NCI-H1105 (cell line): ENCODE measurements around the gene BBIP1.
"Not testable (repeated sequence)": the region's sequence is repeated elsewhere in the genome, so short reads cannot be mapped to it uniquely, and the experiment has no call there.

Experiments used
- DNase-seq: peaks from one replicate; lab custom pipeline; 2025; lab: John Stamatoyannopoulos, UW

The BBIP1 gene

GRCh38 chr10:110883924-110884323, 35.1 kb downstream of the BBIP1 start:
- no peak for DNase-seq

DNA sequence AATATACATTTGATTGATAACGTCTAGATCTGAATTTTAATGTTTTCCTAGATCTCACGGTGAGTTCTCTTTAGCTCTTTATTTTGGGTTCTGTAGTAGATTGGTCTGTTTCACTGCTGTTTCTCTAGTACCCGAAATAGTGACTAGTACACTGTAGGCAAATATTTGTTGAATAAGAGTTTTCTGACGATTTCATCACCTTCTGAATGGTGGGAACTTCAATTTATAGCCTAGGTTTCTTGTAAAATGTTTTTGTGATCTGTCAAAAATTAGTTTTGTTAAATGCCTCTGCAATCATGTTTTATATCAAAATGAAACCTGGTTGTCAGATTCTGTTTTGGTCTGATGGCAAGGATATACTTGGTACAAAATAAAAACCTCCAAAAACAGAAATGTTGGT, 37.1 kb downstream of the BBIP1 start:
- DNase-seq, result no peak

GRCh38 chr10:110881247-110881646, 37.7 kb downstream of the BBIP1 start:
- no peak for DNase-seq

DNA sequence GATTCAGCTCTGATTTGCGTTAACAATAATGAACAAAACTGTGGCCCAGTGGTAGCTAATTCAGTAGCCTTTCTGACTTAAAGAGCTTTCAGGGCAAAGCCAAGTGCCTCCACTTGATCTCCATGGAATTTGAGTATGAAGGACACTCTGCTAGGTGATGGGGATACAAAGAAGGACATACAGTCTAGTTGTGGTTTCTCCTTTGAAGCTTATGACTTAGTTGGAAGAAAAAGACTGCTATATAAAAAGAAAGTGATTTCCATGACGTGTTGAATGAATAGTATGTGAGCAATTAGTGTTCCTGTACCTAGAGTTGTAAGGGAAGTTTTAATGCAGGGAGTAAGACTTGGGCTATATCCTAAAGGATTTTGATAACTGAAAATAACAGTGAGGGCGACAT, 39.0 kb downstream of the BBIP1 start:
- DNase-seq, result no peak

- DNase-seq, result no peak
These were observed 42.2 kb downstream of the BBIP1 start for GRCh38 chr10:110876788-110877187.

GRCh38 chr10:110876000-110876399, 43.0 kb downstream of the BBIP1 start:
- no peak for DNase-seq

GRCh38 chr10:110873951-110874350, 45.0 kb downstream of the BBIP1 start:
- DNase-seq, result no peak

GRCh38 chr10:110872984-110873923, 45.7 kb downstream of the BBIP1 start:
- no peak for DNase-seq

- peak; percentile 64 for DNase-seq
These were observed 46.6 kb downstream of the BBIP1 start for GRCh38 chr10:110872145-110872983.

DNA sequence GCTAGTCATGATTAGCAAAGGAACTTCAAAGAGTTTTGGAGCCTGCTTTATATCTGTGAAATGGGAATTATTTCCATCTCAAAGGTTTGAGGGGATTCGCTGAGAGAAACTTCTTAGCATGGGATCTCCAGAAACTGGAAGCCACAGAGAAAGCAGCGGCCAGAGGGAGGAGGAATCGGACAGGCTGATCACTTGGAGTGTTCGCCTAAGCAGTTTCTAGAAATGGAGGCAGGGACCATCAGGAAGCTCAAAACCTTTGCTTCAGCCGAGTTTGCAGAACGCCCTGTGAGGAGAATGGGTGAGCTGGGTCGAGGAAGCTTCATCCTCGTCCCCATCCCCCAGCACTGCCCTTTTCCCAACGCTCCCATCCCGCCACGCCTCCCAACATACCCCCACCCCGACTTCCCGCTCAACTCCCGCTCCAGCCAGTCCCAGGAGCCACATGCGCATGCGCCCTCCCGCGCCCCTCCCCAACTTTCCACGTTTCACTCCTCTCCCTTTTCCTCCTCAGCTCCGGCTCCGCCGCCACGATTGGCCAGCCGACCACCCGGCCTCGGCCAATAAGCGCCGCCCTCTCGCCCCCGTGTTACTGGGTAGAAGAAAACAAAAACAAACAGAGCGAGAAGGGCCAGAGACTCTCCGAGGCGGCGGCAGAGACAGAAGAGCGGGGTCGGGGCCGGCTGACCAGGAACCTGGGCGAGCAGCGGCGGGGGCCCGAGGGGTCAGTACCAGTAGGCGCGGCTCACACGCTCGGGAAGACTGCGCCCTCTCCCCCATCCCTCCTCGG, 47.5 kb downstream of the BBIP1 start, which contains the start of gene PDCD4:
TSS of gene PDCD4 (plus strand) at position 631 of the 787 bp plus-strand sequence. CDS start 4,100 bp downstream, outside the sequence.
- peak; percentile 89 for DNase-seq

GRCh38 chr10:110870823-110871297, 48.1 kb downstream of the BBIP1 start:
- no peak for DNase-seq

GRCh38 chr10:110868981-110869380, 50.0 kb downstream of the BBIP1 start:
- DNase-seq, result no peak

DNA sequence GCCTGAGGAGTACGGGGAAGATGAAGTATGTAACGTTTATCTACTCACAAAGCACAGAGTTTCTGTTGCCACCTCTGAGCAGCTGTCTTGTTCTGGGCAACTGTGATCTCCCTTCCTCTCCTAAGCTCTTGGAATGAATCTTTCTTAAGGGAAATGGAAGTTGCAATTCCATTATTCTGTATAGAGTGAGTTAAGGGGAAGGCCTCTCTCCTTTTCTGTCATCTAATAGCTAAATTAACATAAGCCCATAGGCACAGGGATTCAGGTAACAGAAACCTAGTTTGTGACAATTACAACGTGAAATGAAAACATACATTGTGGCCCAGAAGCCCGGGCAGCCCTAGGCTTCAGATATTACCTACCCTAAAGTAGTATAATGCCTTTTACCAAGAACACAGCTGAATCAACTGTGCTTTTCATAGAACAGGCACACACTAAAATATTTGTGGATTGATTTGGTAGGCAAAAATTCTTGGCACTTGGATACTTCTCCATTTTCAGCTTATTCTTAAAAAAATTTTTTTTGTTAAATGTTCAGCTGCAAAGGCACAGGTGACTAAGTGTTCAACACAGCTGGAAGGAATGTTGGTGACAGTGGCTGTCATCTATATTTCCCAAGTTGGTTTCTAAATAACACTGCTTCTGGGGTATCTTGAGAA, 51.0 kb downstream of the BBIP1 start:
- no peak for DNase-seq

DNA sequence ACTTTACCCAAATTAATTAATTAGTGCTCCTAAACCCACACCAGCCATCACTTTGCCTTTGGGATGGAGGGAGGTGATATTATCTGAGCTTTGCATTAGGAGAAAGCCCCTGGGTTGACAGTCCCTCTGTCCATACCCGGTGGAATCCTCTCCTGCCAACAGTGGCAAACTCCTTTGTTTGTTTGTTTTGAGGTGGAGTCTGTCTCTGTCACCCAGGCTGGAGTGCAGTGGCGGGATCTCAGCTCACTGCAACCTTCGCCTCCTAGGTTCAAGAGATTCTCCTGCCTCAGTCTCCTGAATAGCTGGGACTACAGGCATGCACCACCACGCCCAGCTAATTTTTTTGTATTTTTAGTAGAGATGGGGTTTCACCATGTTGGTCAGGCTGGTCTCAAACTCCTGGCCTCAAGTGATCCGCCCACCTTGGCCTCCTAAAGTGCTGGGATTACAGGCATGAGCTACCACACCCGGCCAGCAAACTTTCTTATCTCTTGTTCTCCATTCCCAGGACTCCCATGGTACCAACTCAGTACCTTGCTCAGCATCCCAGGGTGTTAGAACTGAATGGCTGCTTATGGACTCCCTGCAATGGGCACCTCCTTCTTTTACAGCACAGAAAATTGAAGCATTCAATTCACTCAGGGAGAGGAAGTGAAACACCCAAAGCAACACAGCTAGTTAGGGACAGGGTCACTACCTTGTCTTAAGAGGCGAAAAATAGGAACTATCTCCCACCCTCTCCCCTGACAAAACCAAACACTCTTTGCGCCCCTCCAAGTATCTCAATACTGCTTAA, 51.8 kb downstream of the BBIP1 start:
- DNase-seq, result not testable (repeated sequence)

DNA sequence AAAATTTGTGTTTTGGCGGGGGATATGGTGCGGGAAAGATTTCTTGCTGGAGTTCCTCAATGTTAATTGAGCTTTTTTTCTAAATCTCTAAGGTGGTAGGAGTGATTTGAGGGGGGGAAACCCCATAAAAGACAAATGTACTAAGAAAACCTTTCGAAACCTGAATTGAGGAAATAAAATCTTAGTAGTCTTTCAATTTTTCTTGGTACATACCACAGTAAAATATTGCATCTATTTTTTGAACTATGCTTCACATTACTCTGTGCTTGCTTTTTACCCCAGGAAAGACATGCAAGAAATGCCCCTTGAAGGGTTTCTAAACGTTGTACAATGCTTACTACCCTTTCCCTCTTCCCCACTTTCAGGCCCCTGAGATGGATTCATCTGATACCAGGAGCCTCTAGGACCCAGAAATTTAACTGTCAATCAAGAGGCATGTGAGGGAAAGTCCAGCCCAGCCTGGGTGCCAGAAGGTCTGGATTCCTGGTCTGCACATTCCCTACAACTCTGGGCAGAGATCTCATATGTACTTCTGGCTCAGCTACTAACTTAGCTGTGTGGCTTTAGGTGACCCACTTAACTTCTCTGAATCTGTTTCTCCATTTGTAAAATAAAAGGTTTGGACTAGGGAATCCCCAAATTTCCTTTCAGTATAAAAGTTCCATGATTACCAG, 53.0 kb downstream of the BBIP1 start:
- no peak for DNase-seq

GRCh38 chr10:110865186-110865808, 53.7 kb downstream of the BBIP1 start:
- no peak for DNase-seq

DNA sequence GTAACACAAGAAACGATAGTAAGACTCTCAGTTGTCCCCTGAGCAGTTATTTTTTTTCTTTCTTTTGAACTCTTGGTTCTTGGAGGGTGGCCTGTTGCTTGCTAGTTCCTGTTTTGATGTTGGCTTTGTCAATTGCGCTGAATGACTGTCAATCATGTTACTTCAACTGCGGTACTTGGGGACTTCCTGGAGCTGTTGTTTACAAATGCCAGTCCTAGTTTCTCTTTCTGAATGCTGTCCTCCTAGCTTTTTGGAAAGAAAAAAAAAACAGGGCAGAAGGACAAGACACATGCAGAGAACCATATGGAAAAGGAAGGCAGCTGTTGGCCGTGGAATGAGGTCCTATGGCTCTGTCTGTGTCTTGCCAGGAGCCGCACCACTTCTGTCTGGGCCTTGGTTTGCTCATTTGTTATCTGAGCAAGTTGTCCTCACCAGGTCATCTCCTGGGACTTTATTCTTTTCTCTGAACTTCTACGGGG, 54.3 kb downstream of the BBIP1 start:
- DNase-seq, result no peak

- DNase-seq, result no peak
These were observed 55.0 kb downstream of the BBIP1 start for GRCh38 chr10:110863956-110864355.

DNA sequence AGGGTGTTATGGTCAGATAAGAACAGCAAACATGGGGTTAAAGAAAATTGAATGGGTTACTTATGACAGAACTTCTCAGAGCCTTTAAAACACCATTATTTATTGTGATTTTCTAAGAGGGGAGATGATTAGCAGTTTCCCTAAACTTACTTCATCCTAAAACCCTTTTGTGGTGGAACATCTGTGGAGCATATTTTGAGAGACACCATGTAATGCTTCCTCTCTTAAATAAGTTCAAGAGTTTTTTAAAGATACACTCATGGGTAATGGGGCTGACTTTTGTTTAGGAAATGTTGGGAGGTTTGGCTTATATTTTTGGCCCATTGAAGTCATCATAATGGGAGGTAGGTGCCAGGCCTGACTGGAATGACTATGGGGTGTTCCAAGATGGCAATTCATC, 55.6 kb downstream of the BBIP1 start:
- DNase-seq, result no peak
